ENCODE measurements around the gene KRTAP5-9. TPM values are rescaled to one million over a fixed set of nuclear protein-coding genes. Genes with fewer than 3 reads are reported as not detected.
"Not testable (repeated sequence)": the region's sequence is repeated elsewhere in the genome, so short reads cannot be mapped to it uniquely, and the experiment has no call there.

The KRTAP5-9 gene, protein sequence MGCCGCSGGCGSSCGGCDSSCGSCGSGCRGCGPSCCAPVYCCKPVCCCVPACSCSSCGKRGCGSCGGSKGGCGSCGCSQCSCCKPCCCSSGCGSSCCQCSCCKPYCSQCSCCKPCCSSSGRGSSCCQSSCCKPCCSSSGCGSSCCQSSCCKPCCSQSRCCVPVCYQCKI
- not detected in 2 replicates for total RNA-seq

DNA sequence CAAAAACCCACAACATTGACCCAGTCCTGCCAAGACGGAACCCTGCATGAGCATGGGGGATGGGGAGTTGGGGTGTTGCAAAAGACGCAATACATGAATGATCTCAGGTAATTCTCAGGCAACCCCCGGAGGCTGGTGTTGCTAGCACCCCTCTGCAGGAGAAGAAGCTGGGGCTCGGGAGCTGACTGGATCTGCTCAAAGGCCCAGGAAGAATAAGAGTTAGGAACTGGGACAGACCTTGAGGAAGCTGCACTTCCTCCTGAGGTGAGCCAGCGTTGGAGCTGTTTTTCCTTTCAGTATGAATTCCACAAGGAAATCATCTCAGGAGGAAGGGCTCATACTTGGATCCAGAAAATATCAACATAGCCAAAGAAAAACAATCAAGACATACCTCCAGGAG lies at the start of gene KRTAP5-9:
Gene KRTAP5-9 (plus strand): TSS at position 301 of the 400 bp plus-strand sequence. CDS start 238 bp downstream, outside the sequence.
- no peak for DNase-seq (ENCODE audit: low read depth, low spot score)

DNA sequence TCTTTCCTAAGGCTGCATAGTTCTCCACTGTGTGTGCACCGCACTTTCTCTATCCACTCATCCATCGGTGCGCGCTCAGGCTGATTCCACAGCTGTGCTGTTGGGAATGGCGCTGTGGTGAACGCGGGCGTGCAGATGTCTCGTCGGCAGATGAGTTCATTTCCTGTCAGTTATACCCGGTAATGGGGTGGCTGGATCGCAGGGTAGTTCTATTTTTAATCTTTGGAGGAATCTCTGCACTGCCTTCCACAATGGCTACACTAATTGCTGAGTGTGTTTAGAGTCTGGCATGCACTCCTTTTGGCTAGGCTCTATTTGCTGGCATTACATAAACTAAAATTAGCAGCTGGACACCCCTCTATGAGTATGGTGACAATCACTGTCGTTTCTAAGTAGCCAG lies 49.1 kb upstream of the KRTAP5-9 start:
- no peak for DNase-seq (ENCODE audit: low read depth, low spot score)

DNA sequence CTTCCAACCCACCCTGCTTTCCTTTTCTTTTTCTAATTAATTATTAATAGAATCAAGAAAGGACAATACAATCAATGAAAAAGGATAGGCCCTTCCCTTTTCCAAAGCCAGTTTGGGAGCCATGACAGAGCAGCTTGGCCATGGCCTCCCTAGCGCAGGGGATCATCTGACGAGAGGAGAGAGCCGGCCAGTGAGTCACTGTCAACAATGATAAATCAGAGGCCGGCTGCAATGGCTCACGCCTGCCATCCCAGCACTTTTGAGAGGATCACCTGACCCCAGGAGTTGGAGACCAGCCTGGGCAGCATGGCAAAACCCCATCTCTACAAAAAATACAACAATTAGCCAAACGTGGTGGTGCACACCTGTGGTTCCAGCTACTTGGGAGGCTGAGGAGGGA lies 48.7 kb upstream of the KRTAP5-9 start:
- no peak for DNase-seq (ENCODE audit: low read depth, low spot score)

DNA sequence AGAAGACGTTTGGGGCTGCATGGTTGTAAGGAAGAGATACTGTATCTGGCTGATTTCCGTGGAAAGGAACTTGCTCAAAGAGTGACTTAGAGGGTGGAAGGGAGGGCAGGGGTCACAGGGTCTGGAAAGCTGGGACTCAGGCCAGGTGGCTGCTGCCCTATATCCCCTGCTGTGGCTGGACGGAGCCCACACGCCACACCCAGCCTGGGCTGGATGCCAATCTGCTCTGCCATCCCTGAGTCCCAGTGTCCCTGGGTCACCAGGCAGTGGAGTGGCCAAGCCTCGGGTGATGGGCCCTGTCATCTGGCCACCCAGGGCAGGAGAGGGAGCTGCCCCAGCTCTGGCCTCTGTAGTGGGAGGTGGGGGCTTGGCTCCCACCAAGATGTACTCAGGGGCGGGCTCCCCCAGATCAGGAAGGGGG lies 47.6 kb upstream of the KRTAP5-9 start:
- no peak for DNase-seq (ENCODE audit: low read depth, low spot score)

DNA sequence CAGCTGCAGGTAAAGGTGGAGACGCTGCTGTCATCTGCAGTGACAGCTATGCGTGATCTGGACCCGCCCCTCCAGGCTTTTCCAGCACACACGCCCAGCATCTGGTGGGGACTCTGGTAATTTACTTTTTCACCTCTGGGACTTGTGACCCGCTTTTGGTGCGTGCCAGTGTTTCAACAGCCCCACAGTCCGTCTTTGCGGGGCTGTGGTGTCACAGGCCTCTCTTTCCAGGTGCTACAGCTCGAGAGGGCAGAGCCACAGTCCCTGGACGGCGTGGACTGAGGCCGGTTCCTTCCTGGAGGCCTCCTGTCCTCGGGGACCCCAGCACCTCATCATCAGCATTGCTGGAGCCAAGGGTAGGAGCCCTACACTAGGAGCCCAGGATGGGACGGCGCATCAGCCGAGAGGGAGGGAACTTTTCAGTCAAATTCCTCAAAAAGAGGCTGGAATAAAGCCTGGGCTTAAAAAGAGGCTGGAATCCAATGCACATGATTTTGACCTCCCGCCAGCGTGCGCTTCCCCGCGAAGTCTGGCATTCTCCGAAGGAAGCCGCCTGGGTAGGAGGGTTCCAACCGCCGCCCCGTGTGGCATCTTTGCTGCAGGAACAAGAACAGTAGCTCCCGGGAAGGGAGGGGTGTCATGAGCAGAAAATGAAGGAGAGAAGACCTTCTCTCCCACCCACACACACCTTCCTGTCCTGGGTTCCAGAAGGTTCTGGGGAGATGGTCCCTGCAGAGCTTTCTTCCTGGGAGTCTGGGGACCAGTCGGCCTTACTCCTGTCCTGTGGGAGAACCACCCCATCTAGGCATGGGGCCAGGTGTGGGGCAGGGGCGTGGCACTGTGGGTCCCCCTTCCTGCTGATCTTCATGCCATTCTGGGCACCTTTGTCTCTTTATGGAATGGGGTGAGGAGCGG lies 46.9 kb upstream of the KRTAP5-9 start:
- no peak for DNase-seq (ENCODE audit: low read depth, low spot score)

DNA sequence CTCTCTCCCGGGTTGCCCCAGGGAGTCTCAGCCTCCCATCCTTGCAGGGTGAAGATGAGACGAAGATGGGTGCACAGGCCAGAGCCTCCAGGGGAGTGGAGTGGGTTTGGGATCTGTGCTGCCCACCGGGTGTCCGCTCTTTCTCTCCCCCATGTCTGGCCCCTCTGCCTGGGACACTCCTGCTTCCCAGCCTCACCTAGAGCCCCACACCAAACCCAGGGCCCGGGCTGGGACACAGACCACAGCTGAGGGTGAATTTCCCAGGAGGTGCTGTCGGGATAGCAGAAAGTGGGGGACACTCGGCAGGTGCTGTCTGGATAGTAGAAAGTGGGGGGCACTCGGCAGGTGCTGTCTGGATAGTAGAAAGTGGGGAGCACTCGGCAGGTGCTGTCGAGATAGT lies 46.2 kb upstream of the KRTAP5-9 start:
- DNase-seq (ENCODE audit: low read depth, low spot score) = no peak

DNA sequence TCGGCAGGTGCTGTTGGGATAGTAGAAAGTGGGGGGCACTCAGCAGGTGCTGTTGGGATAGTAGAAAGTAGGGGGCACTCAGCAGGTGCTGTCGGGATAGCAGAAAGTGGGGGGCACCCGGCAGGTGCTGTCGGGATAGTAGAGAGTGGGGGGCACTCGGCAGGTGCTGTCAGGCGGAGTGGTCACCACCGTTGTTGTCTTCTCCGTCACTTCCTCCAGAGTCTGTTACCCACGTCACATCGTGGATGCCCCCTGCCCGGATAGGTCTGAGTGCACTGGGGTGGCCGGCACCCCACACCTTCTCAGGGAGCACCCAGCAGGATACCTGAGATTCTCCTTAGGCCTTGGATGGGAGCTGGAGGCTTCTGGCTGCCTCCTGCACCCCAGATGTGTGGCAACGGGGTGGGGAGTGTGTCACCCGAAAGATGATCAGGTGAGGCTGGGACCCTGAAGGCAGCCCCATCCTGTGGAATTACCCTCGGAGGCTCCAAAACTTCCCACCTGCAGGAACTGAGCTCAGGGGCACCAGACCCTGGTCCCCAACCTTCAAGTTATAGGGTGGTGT lies 45.3 kb upstream of the KRTAP5-9 start:
- DNase-seq (ENCODE audit: low read depth, low spot score) = no peak

DNA sequence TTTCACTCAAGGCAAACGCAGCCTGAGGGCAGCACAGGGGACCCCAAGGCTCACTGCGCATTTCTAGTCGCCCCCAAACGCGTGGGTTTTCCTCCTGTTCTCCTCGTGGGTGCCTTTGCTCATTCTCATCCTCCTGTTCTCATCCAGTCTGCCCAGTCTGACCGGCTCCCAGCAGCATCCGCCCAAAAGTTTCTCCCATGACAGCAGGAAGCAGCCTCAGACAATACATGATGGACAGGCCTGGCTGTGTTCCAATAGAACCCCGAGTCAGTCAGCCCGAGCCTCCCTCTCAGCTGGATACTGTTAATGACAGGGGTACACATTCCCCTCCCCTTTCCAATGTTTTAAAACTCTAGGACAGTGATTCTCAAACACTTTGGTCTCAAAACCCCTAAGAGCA lies 43.7 kb upstream of the KRTAP5-9 start:
- no peak for DNase-seq (ENCODE audit: low read depth, low spot score)

DNA sequence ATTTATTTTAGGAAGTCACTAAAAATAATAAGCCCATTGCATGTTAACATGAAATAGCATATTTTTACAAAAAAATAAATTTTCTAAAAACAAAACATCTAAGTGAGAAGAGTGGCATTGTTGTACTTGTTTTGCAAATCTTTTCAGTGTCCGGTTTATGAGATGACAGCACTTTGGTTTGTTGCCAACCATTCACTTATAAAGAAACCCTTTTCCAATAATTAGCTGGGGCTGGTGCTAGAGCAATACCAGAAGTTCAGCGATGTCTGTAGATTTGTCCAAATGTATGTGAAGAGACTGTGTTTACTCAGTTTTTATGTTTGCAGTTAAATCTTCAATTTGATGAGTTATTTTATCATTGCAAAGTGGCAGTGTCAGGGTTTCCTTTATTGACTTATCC lies 43.2 kb upstream of the KRTAP5-9 start:
- DNase-seq (ENCODE audit: low read depth, low spot score) = no peak

DNA sequence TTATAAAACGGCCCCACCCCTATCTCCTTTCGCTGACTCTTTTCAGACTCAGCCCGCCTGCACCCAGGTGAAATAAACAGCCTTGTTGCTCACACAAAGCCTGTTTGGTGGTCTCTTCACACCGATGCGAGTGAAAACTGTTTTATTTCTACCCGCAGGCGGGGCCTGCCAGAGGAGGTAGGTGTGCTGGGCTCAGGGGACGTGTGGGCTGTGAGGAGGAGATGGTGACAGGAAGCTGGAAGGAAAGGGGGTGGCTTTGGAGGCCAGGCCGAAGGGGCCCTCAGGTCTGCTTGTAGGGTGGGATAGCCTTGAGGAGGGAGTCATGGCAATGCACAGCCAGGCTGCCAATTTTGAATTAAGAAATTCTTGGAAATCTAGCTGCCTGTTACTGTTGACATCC lies 42.4 kb upstream of the KRTAP5-9 start:
- DNase-seq (ENCODE audit: low read depth, low spot score) = no peak

DNA sequence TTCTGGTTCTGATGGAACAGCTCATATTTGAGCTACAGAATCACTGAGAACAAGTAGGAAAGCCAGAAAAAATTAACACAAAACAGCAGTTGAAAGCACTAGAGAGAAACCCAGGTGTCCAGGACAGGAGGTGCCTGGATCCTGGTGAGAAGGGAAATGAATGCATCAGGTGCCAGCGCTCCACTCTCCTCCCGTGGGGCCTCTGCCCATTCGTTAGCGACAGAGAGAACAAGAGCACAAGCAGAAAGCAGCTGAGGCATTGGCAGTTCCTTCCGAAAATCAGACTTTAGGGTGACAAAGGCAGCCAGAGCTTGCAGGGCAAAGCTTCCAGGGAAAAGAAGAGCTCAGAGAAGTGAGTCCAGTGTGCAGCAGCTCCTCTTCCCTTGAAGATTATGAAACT lies 41.1 kb upstream of the KRTAP5-9 start:
- no peak for DNase-seq (ENCODE audit: low read depth, low spot score)

DNA sequence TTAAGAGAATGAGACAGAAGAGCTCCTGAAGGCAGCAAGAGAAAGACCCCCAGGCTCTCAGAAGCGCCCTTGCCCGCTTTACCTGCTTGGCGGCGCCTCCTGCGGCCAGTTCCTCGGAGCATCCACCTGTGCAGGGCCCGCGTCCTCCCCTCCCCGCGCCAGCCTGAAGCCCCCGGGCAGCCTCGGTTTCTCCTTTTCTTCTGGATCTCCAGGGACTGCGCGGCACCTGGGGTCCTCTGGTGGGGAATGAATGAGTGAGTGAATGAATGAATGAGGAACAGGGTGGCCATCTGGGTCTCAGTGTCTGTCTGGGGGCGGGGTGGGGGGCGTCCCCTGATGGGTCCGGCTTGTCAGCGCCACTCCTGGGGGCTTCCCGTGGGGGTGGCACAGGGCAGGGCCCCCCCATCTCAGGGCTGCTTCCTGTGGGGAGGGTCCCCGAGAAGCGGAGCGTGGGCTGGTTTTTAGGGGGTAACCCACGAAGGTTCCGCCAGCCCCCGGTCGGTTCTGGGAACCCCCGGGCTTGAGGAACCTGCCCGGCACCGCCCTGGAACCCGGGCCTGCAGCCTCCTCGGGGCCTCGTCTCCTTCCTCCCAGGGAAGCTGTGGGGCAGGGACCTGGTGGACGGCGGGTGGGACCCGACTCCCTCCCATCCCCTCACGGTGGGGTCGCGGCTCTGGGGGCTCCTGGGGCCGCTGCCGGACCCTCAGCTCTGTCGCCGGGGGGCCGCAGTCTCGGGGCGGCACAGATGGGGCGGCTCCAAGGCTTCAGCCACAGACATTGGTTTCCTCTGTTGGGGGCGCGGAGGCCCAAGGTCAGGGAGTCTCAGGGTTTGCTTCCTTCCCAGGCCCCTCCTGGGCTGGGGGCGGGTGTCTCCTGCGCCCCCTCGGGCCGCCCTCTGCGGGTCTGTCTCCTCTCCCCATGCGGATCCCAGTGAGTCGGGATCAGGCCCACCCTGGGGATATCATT lies 29.4 kb upstream of the KRTAP5-9 start:
- DNase-seq (ENCODE audit: low read depth, low spot score) = no peak

DNA sequence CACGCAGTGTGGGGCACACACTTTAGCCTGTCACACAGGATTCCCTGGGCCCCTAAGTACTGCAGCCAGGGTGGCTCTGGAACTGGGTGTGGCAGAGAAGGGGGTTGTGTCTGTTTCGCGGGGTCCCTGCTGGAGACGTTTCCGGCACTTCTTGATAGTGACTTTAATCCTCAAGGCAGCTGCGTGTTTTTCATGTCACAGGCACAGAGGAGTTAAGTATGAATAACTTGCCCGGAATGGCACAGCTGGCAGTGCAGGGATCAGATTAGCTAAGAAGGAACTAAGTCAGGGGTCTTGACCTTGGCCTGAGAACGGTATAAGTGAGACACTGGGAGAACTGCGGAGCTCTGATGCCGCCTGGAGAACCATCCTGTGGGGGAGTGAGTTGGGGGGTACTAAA lies 28.7 kb upstream of the KRTAP5-9 start:
- no peak for DNase-seq (ENCODE audit: low read depth, low spot score)

DNA sequence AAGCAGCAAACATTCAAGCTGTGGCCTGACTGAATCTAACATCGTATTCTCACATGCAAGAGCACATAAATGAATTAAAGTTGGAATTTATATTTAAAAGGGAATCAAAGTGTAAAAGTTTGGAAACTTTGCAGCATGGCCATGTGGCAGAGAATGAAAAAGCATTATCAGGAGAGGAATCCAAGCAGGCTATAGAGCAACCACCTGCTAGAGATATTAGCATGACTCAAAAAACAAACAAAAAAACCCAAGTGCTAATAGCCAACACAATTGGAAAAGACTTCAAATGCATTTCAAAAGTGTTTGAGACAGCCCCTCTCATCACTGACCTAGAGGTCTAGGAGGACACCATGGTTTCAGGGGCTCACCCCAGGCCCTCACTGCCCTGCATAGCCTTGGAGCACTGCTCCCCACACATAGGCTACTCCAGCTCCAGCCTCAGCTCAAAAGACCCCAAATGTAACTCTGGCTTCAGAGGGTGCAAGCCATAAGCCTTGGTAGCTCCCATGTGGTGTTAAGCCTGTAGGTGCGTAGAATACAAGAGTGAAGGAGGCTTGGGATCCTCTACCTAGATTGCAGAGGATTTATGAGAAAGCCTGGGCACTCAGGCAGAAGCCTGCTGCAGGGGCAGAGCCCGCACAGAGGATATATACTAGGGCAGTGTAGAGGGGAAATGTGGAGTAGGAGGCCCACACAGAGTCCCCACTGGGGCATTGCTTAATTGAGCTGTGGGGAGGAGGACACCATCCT lies 22.9 kb upstream of the KRTAP5-9 start:
- no peak for DNase-seq (ENCODE audit: low read depth, low spot score)

DNA sequence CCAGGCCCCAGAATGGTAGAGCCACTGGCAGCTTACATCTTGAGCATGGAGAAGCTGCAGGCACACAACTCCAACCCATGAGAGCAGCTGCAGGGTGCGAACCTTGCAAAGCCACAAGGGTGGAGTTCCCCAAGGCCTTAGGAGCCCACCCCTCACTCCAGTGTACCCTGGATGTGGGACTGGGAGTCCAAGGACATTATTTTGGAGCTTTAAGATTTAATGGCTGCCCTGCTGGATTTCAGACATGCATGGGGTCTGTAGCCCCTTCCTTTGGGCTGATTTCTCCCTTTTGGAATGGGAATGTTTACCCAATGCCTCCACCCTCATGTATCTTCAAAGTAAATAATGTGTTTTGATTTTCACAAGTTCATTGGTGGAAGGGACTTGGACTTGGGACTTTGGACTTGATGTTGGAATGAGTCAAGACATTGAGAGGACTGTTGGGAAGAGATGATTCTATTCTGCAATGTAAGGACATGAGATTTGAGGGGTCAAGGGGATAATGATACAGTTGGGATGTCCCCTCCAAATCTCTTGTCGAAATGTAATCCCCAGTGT lies 22.2 kb upstream of the KRTAP5-9 start:
- DNase-seq (ENCODE audit: low read depth, low spot score) = no peak

DNA sequence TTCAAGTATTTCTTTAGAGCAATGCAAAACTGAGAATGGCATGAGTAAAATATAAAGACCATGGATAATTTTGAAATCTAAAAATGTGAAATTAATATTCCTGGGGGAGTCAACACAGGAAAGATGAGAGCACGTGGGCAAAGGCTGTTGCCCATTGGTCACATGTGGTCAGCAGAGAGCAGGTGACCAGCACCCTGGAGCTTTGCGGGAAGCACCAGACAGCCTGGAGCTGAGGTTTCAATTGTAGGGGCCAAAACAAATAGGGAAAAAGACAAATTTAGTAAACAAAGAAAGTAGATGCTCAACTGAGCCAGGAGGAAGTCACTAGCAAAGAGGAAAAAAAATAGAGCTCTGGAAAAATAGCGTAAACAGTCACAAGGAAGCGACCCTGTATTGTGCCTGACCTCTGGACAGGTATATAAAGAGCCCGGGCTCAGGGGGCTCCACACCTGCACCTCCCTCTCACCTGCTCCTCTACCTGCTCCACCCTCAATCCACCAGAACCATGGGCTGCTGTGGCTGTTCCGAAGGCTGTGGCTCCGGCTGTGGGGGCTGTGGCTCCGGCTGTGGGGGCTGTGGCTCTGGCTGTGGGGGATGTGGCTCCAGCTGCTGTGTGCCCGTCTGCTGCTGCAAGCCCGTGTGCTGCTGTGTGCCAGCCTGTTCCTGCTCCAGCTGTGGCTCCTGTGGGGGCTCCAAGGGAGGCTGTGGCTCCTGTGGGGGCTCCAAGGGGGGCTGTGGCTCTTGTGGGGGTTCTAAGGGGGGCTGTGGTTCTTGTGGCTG lies 21.2 kb upstream of the KRTAP5-9 start, which contains the start of gene KRTAP5-7:
Gene KRTAP5-7 (plus strand): TSS at position 472 of the 780 bp plus-strand sequence. CDS start 34 bp downstream, at position 506.
- not testable (repeated sequence) for DNase-seq (ENCODE audit: low read depth, low spot score)

DNA sequence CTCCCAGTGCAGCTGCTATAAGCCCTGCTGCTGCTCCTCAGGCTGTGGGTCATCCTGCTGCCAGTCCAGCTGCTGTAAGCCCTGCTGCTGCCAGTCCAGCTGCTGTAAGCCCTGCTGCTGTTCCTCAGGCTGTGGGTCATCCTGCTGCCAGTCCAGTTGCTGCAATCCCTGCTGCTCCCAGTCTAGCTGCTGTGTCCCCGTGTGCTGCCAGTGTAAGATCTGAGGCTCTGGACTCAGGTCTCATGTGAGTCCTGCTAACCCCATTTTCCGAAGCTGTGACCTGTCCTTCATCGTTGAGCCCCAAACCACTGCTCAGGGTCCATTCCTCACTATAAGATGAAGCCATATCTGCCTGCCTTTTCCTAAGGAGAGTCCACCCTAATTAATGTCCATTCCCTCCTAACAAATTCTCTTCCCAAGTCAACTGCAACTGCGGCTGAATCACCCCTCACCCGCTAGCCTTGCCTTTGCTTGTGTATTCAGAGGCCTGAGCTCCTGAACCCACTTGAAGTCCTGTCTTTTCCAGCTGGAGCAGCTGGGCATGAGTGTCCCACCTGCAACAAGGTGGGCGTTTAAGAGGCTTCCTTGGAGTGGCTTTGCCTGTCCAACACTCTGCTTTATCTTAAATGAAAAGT lies 20.5 kb upstream of the KRTAP5-9 start:
- no peak for DNase-seq (ENCODE audit: low read depth, low spot score)

DNA sequence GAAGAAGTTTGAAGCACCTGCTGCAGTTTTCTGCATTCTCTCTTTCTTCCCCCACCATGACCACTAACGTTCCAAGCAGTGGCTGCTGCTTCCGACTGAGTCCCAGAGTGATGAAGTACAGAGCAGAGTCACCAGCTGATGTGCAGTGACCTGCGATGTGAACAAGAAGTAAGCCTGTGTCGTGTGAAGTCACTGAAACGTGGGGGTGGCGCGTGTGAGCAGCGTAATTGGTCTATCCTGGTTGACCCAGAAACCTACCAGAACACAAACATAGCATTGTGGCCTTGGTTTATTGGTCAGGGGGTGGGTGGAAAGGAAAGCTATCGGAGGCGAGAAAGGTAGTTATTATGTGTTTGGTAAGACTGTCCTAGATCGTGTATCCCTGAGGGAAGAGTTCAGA lies 17.6 kb upstream of the KRTAP5-9 start:
- no peak for DNase-seq (ENCODE audit: low read depth, low spot score)

DNA sequence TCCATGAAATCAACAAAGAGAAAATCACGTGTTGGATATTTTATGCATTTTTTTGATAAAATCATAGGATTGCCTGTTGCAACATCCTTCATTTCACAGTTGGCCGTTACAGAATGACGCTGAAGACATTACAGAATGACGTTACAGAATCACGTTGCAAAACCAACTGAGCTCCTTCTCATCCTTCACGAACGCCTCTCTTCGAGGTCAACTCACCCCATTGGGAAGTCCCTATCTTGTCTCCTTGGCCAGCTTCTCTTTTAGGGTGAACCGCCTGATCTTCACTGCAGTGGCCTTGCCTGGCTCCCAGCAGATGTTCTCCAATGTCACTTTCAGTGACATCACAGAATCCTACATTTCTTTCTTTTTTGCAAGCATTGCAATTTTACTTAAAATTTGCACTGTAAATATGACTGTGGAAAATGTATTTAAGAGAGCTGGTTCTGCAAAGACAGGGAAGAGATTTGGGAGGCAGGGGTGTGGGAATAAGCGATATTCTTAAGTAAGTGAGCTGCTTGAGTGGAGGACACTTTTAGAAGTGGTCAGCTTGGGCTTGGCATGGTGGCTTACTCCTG lies 16.1 kb upstream of the KRTAP5-9 start:
- no peak for DNase-seq (ENCODE audit: low read depth, low spot score)

Data from pulmonary artery endothelial cell (primary cell).